ENCODE measurements around the gene ZNF385C. TPM values are rescaled to one million over a fixed set of nuclear protein-coding genes. Genes with fewer than 3 reads are reported as not detected.

Gene ZNF385C
- total RNA-seq, 4 donors from 2014 or later: 0.53 to 1.3 TPM; not detected in 2

- Histone ChIP-seq H3K4me1 (peaks cover 0 to 34% (median 0%) of the 10 kb centered on the region in 4 donors), H3K27me3 (no peaks in the 10 kb centered on the region), H3K9me3 (no peaks in the 10 kb centered on the region), H3K36me3 (peaks cover 0 to 33% (median 0%) of the 10 kb centered on the region in 3 donors), H3K27ac (peak overlapping the region in 1 of 4 donors; percentile 34), H3K4me3 (no peak overlapping the region)
- no peak for TF ChIP-seq POLR2A (IDR thresholded peaks at IDR 0.05)
- TF ChIP-seq CTCF (IDR thresholded peaks at IDR 0.05): no peak
- no peak for DNase-seq
These were observed 95.4 kb downstream of the ZNF385C start for GRCh38 chr17:42002792-42003301.

- Histone ChIP-seq H3K4me1 (peaks cover 0 to 34% (median 0%) of the 10 kb centered on the region in 4 donors), H3K4me3 (no peak overlapping the region), H3K27me3 (no peaks in the 10 kb centered on the region), H3K27ac (no peak overlapping the region), H3K36me3 (peaks cover 0 to 39% (median 0%) of the 10 kb centered on the region in 3 donors), H3K9me3 (no peaks in the 10 kb centered on the region)
- no peak for DNase-seq
- no peak for TF ChIP-seq POLR2A (IDR thresholded peaks at IDR 0.05)
- TF ChIP-seq CTCF (IDR thresholded peaks at IDR 0.05): no peak
These were observed 96.0 kb downstream of the ZNF385C start for GRCh38 chr17:42002175-42002791.

- peaks cover 0 to 34% (median 0%) of the 10 kb centered on the region in 4 donors for H3K4me1 ChIP-seq
- TF ChIP-seq CTCF (IDR thresholded peaks at IDR 0.05): no peak
- TF ChIP-seq POLR2A (IDR thresholded peaks at IDR 0.05): no peak
- H3K36me3 ChIP-seq: peaks cover 0 to 40% (median 0%) of the 10 kb centered on the region in 3 donors
- no peak overlapping the region for H3K4me3 ChIP-seq
- no peak for DNase-seq
- no peak overlapping the region for H3K27ac ChIP-seq
- H3K27me3 ChIP-seq: no peaks in the 10 kb centered on the region
- H3K9me3 ChIP-seq: no peaks in the 10 kb centered on the region
These were observed 96.5 kb downstream of the ZNF385C start for GRCh38 chr17:42001729-42002128.

GRCh38 chr17:42000413-42001133 is 97.7 kb downstream of the ZNF385C start:
- H3K36me3 ChIP-seq: peaks cover 0 to 52% (median 0%) of the 10 kb centered on the region in 3 donors
- H3K9me3 ChIP-seq: no peaks in the 10 kb centered on the region
- DNase-seq: no peak
- peaks cover 0 to 34% (median 0%) of the 10 kb centered on the region in 4 donors for H3K4me1 ChIP-seq
- peak overlapping the region in 3 of 4 donors; percentile 23 to 61 (median 34) for H3K27ac ChIP-seq
- no peaks in the 10 kb centered on the region for H3K27me3 ChIP-seq
- TF ChIP-seq POLR2A (IDR thresholded peaks at IDR 0.05) (no peak), CTCF (IDR thresholded peaks at IDR 0.05) (no peak)
- no peak overlapping the region for H3K4me3 ChIP-seq

GRCh38 chr17:41998497-41998896 is 99.8 kb downstream of the ZNF385C start:
- peaks cover 0 to 26% (median 0%) of the 10 kb centered on the region in 4 donors for H3K4me1 ChIP-seq
- no peaks in the 10 kb centered on the region for H3K9me3 ChIP-seq
- no peaks in the 10 kb centered on the region for H3K27me3 ChIP-seq
- TF ChIP-seq CTCF (IDR thresholded peaks at IDR 0.05) (no peak), POLR2A (IDR thresholded peaks at IDR 0.05) (no peak)
- no peak overlapping the region for H3K27ac ChIP-seq
- peaks cover 0 to 72% (median 0%) of the 10 kb centered on the region in 3 donors for H3K36me3 ChIP-seq
- no peak for DNase-seq
- no peak overlapping the region for H3K4me3 ChIP-seq
